Fibroblast of skin of back (primary cell): ENCODE measurements around the gene PACRGL.
"Not testable (repeated sequence)": the region's sequence is repeated elsewhere in the genome, so short reads cannot be mapped to it uniquely, and the experiment has no call there.

Experiments
- DNase-seq: peaks from one replicate; pipeline ENCODE4 v3.0.0-alpha.2; 2013

Gene PACRGL

DNA sequence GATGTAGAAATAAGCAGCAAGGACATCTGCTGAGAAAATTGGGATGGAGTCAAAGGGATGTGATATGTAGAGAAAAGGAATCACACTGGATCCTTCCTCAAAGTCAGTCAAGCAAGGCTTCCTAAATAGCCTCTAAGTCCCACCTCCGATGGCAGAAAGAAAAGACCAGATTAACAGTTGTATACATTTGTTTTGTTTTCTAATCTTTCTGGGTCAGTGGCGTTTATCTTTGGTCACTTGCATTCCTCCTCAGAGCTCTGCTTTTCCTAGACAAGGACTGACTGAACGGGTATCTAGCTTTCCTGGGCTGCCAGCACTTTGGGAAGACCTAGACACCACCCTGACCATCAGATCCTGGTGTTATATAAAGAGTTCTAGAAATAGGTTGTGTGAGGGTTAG lies 23.2 kb downstream of the PACRGL start:
- DNase-seq = no peak

DNA sequence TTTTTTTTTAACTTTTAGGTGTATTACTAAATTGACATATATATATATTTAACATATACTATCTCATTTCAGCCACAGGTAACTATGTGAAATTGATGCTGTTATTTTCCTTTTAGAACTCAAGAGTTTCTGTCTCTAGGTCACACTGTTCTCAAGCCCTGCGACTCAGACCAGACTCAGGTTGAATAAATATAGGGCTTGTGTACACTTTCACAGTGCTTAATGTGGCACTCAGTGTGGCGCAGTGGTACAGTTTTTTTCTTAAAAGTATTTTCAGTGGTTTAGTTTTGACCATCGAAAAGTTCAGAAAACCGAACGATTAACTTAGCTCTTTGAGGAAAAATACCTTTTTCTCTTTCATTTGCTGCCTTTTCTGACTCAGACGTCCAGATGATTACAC lies 24.7 kb downstream of the PACRGL start:
- DNase-seq = no peak

DNA sequence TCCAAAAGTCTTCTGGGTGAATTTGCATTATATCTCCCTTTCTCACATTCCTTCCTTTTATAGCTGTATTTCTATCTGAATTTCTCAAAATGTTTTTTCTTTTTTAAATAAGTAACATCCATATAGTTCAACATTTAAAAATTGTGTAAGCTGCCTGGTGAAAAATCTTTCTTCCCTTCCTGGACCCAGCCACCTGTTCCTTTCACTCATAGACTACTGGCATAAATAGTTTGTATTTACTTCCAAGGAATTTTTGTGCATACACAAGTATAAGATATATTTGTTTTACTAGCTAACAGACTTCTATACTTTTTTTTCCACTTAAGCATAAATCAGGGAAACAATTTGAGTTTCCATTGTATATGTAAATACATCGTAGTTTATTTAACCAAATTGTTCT lies 35.7 kb downstream of the PACRGL start:
- DNase-seq = no peak

DNA sequence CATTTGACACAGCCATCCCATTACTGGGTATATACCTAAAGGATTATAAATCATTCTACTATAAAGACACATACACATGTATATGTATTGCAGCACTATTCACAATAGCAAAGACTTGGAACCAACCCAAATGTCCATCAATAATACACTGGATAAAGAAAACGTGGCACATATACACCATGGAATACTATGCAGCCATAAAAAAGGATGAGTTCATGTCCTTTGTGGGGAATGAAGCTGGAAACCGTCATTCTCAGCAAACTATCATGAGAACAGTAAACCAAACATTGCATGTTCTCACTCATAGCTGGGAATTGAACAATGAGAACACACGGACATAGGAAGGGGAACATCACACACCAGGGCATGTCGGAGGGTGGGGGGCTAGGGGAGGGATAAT lies 45.7 kb downstream of the PACRGL start:
- not testable (repeated sequence) for DNase-seq

DNA sequence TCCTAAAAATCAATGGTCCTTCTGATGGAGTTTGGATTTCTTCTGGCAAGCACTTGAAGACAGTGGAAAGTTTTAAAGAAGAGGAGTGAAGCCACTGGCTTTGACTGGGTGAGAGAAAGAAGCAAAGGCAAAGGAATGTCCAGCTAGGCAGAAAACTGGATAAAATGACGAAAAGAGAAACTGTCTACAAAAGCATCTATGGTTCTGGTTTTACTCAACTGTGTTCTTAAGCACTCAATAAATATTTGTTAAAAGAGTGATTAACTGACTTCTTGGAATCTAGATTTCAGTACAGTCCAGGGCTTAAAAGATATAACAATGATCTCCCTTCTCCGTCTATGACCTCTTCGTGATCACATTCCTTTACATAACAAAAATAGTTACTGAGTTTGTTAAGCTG lies 52.4 kb downstream of the PACRGL start:
- no peak for DNase-seq

DNA sequence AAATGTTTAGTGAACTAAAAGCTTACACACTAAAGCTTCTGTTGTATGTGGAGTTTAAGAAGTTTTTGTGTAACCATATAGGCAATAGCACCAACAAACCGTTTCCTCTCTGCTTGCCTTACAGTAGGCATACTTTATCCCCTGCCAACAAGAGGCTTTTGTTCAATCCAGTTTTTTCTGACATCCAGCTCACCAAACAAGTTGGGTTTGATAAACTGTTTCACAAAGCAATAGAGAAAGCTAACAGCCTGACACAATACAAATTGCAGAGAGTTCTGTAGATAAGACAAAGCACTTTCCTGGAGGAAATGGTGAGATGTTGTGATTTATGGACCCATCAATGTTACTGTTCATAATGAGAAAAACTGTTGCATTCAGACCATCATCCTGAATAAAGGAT lies 53.8 kb downstream of the PACRGL start:
- DNase-seq = no peak

DNA sequence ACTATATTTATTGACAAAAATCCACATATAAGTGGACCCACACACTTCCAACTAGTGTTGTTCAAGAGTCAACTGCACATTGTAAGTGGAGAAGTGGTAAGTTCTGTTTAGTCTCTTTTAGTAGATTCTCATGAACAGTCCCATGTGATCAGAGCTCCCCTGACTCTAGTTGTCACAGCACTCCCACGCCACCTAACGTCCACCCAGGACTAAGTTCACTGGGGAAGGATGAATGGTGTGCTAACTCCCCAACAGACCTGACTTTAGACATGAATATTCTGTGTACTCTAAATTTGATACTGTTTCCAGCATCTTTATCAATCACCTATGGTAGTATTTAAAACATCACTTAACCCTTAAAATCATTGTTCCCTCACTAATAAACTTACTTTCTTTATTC lies 59.8 kb downstream of the PACRGL start:
- no peak for DNase-seq

DNA sequence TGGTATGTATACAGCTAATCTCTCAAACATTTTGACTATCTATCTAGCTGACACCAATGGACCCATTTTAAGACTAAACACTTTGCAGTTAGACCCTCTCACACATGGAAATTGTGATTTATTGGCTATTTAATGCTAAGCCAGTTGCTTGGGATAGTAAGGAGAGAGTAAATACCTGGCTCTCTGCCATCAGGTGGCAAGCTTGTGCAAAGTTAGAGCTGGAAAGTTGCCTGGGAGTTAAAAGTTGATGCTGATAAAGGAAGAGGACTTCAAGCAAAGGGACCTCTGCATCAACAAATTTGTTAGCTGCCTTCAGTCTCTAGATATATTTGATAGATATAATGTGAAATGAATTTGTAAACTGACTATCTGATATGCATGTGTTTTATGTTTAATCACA lies 61.1 kb downstream of the PACRGL start:
- no peak for DNase-seq

DNA sequence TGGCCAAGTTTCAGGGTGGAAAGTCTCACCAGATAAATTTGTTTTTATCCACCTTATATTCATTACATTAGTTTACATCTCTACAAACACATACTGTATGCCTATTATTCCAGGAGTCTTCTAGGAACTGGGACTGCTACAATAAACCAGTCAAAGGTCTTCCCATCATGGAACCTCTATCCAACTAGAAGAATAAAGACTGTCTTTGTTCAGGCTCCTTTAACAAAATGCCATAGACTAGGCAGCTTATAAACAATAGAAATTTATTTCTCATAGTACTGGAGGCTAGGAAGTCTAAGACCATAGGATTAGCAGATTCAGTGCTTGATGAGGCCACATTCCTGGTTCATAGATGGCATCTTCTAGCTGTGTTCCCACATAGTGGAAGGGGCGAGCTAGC lies 61.6 kb downstream of the PACRGL start:
- no peak for DNase-seq

DNA sequence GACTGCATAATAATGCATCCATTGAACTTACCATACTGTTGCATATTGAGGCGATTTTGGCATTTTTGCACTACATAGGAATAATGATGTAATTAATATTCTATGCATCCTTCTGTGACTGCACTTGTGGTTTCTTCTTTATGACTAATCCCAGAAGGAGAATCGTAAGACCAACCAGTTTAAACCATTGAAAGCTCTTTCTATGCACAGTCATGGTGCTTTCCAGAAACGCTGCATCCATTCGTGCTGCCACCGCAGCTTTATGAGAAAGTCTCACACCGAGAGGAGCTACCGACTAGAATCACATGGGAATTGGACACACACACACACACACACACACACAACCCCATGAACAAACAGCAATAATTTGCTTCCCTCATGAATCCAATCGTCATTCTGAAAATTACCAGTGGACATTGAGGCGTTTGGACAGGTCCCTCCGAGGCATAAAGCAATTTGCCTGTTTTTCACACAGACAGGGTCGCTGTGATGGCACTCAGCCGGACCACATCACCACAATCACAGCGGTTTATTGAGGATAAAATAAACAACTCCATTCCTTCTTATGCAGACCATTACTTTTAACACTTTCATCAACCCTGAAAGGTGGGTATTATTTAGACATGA lies 64.2 kb downstream of the PACRGL start:
- peak; percentile 12 for DNase-seq

DNA sequence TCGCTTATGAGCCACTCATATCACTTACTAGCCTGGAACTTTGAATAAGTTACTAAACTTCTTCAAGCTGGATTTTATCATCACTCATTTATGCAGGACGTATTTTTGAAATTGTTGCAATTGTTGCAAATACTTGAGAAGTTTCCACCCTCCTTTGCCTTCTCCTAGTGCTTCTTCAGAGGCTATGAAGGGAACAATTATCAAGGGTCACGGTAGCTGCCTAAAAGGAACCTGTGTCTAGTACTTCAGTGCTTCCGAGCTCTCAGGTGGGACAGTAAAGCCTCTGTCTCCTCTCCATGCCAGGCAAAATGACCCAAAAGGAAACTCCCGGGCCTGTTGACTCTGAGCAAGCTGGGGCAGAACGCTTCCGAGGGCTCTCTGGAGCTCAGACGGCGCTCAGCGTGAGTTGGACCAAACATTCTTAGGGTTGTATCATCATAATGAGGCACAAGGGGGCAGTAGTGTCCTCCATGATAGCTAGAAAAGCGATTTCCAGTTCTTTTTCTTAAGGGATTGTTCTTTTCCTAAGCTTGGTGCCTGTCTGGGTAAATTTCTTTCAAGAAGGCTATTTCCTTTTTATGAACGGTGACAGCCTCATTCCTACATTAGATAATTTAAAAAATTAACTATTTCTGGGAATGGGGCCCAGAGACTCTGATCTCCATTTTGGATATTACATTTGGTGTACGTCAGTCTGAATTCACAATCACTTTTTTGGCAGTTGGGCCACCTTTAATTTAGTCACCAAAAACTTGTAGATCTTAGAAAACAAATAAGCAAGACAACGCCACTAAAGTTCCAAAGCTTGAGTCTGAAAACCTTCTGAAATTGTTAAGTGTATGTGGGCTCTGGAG lies 73.1 kb downstream of the PACRGL start:
- DNase-seq = peak; percentile 59

DNA sequence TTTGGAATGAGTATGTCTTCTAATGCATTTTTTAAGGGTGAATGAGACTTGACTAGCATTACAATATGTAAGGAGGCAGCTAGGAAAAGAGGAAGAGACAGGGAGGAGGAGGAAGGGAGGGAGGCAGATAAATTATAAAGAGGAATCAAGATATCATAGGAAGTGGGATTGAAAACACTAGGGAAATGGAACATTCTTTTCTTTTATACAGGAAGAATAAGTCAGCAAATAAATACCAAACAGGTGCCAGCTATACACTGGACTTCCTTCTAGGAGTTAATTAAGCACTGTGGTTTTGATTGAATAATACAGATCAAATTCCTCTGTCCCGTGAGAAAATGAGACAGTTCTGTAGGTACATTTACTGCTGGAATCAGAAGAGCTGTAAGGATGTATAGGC lies 78.6 kb downstream of the PACRGL start:
- no peak for DNase-seq

DNA sequence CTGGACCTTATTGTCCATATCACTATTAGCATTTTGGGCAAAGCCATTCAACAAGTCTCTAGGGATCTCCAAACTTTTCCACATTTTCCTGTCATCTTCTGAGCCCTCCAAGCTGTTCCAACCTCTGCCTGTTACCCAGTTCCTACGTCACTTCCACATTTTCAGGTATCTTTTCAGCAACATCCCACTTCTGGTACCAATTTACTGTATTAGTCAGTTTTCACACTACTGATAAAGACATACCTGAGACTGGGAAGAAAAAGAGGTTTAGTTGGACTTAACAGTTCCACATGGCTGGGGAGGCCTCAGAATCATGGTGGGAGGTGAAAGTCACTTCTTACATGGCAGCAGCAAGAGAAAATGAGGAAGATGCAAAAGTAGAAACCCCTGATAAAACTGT lies 82.9 kb downstream of the PACRGL start:
- not testable (repeated sequence) for DNase-seq

DNA sequence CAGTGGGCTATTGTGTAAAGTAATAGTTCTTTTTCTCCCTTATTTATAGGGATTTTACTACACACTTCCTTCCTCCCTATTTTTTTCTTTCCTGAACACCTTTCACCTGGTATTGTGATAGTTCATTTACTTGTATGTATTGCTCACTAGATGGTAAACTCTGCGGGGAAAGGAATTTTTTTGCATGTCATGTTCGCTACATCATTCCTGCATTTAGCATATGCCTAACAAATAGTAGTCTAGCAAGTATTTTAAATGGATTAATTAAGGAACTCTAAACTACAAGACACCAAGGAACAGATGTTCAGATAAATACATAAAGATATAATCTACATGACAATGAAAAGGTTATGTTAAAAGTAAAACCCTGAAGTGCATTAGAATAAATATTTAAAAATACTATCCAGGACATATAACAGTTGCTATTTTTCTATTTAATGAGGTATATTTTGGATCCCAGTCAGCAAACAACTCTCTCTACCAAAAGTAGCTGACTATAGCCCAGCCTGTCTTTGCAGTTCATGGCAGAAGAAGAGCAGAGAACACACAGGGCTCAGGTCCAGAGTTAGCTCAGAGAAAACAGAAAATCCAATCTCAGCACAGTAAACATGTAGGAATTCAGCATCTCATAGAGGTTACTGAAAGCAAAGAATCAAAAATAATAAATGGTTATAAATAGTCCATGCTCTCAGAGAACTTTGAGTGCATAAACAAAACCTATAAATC lies 87.8 kb downstream of the PACRGL start:
- DNase-seq = no peak
